HEK293 (cell line): Measurements from ENCODE around the gene AJUBA.
A peak's percentile ranks its signal among the peaks of the same experiment; 100 is the strongest.

Experiments used
- HOXC10 ChIP-seq: sonication (generic); formaldehyde crosslinking; IDR thresholded peaks from 2 replicates; pipeline ENCODE4 v1.8.1; 2023; ENCODE audit warnings: mild to moderate bottlenecking, missing genetic modification reagents
- HOXD13 ChIP-seq: sonication (generic); formaldehyde crosslinking; IDR thresholded peaks from 2 replicates; pipeline ENCODE4 v1.8.0; 2022; ENCODE audit warnings: missing genetic modification reagents, borderline replicate concordance
- OSR2 ChIP-seq: fragments of 450-650 bp; formaldehyde crosslinking; IDR thresholded peaks from 2 replicates; pipeline ENCODE4 v1.5.1; 2016; ENCODE audit warnings: missing biosample characterization, missing genetic modification characterization
- PRDM10 ChIP-seq: fragments of 450-650 bp; formaldehyde crosslinking; IDR thresholded peaks from 2 replicates; pipeline ENCODE4 v1.5.1; 2016; ENCODE audit warnings: missing biosample characterization, missing genetic modification characterization
- SP3 ChIP-seq: fragments of 450-650 bp; formaldehyde crosslinking; IDR thresholded peaks from 2 replicates; pipeline ENCODE4 v1.5.1; 2016; ENCODE audit warnings: missing biosample characterization, missing genetic modification characterization
- YY1 ChIP-seq: fragments of 450-650 bp; formaldehyde crosslinking; IDR thresholded peaks from 2 replicates; pipeline ENCODE4 v1.5.1; 2018; ENCODE audit warnings: missing biosample characterization, missing genetic modification characterization
- ZBTB1 ChIP-seq: fragments of 450-650 bp; formaldehyde crosslinking; IDR thresholded peaks from 2 replicates; pipeline ENCODE4 v1.5.1; 2016; ENCODE audit warnings: missing biosample characterization, missing genetic modification characterization
- ZBTB17 ChIP-seq: fragments of 450-650 bp; formaldehyde crosslinking; IDR thresholded peaks from 2 replicates; pipeline ENCODE4 v1.5.1; 2016; ENCODE audit warnings: missing biosample characterization, missing genetic modification characterization
- ZBTB26 ChIP-seq: fragments of 450-650 bp; formaldehyde crosslinking; optimal IDR thresholded peaks from 2 replicates; pipeline ENCODE3; 2016; ENCODE audit warnings: missing biosample characterization, mild to moderate bottlenecking, missing genetic modification characterization
- ZNF112 ChIP-seq: fragments of 450-650 bp; formaldehyde crosslinking; IDR thresholded peaks from 2 replicates; pipeline ENCODE4 v1.5.0; 2017; ENCODE audit warnings: missing biosample characterization, missing genetic modification characterization
- ZNF140 ChIP-seq: fragments of 450-650 bp; formaldehyde crosslinking; IDR thresholded peaks from 2 replicates; pipeline ENCODE4 v1.5.1; 2016; ENCODE audit warnings: missing biosample characterization, missing genetic modification characterization
- ZNF280D ChIP-seq: fragments of 450-650 bp; formaldehyde crosslinking; IDR thresholded peaks from 2 replicates; pipeline ENCODE4 v1.5.1; 2016; ENCODE audit warnings: missing biosample characterization, missing genetic modification characterization
- ZNF292 ChIP-seq: fragments of 450-650 bp; formaldehyde crosslinking; IDR thresholded peaks from 2 replicates; pipeline ENCODE4 v1.5.1; 2016; ENCODE audit warnings: low read depth, missing biosample characterization, missing genetic modification characterization, borderline replicate concordance
- ZNF311 ChIP-seq: fragments of 450-650 bp; formaldehyde crosslinking; IDR thresholded peaks from 2 replicates; pipeline ENCODE4 v1.5.1; 2017; ENCODE audit warnings: missing biosample characterization, missing genetic modification characterization, borderline replicate concordance
- ZNF37A ChIP-seq: fragments of 450-650 bp; IDR thresholded peaks from 2 replicates; pipeline ENCODE4 v1.5.1; 2018; ENCODE audit warnings: missing biosample characterization, missing genetic modification characterization
- ZNF391 ChIP-seq: fragments of 450-650 bp; formaldehyde crosslinking; IDR thresholded peaks from 2 replicates; pipeline ENCODE4 v1.5.1; 2016; ENCODE audit warnings: low read depth, missing biosample characterization, missing genetic modification characterization, borderline replicate concordance
- ZNF501 ChIP-seq: fragments of 450-650 bp; formaldehyde crosslinking; IDR thresholded peaks from 2 replicates; pipeline ENCODE4 v1.5.1; 2016; ENCODE audit warnings: missing biosample characterization, missing genetic modification characterization
- ZNF548 ChIP-seq: fragments of 450-650 bp; formaldehyde crosslinking; IDR thresholded peaks from 2 replicates; pipeline ENCODE4 v1.5.1; 2016; ENCODE audit warnings: missing biosample characterization, missing genetic modification characterization
- ZNF580 ChIP-seq: fragments of 450-650 bp; formaldehyde crosslinking; IDR thresholded peaks from 2 replicates; pipeline ENCODE4 v1.5.1; 2016; ENCODE audit warnings: missing biosample characterization, missing genetic modification characterization
- ZNF76 ChIP-seq: fragments of 450-650 bp; formaldehyde crosslinking; IDR thresholded peaks from 2 replicates; pipeline ENCODE4; 2016; ENCODE audit warnings: low read depth, missing biosample characterization, missing genetic modification characterization, borderline replicate concordance
- ZNF776 ChIP-seq: fragments of 450-650 bp; formaldehyde crosslinking; IDR thresholded peaks from 2 replicates; pipeline ENCODE4 v1.5.0; 2017; ENCODE audit warnings: missing biosample characterization, missing genetic modification characterization, borderline replicate concordance
- ZNF830 ChIP-seq: fragments of 450-650 bp; IDR thresholded peaks from 2 replicates; pipeline ENCODE4 v1.5.0; 2018; ENCODE audit warnings: missing biosample characterization, missing genetic modification characterization, low read depth, mild to moderate bottlenecking, moderate library complexity
- ZSCAN30 ChIP-seq: fragments of 450-650 bp; IDR thresholded peaks from 2 replicates; pipeline ENCODE4 v1.5.1; 2018; ENCODE audit warnings: missing biosample characterization, mild to moderate bottlenecking, missing genetic modification characterization, moderate library complexity
- ZSCAN4 ChIP-seq: fragments of 450-650 bp; formaldehyde crosslinking; IDR thresholded peaks from 2 replicates; pipeline ENCODE4 v1.5.1; 2017; ENCODE audit warnings: missing biosample characterization, missing genetic modification characterization
- TF ChIP-seq, protein P1 (sequence below): fragments of 450-650 bp; formaldehyde crosslinking; IDR thresholded peaks from 2 replicates; pipeline ENCODE4 v1.5.1; 2016; ENCODE audit warnings: missing biosample characterization, missing genetic modification characterization
- TF ChIP-seq, protein P2 (sequence below): fragments of 450-650 bp; formaldehyde crosslinking; IDR thresholded peaks from 2 replicates; pipeline ENCODE4 v1.5.1; 2016; ENCODE audit warnings: missing biosample characterization, missing genetic modification characterization

Gene AJUBA

GRCh38 chr14:23006544-23007419 is 24.4 kb upstream of the AJUBA start (continued):
- TF ChIP-seq SP3 (tag by site-specific recombination): peak; percentile 89
- TF ChIP-seq ZNF311 (tag by site-specific recombination): no peak
- TF ChIP-seq ZBTB1 (tag by site-specific recombination): 0 out of 2 replicates have a peak, but pooled peaks have one; percentile 11
- TF ChIP-seq ZNF580 (tag by site-specific recombination): peak; percentile 85
- TF ChIP-seq ZNF76 (tag by site-specific recombination): peak; percentile 75
- peak; percentile 99 for TF ChIP-seq ZBTB26 (tag by site-specific recombination)
- TF ChIP-seq ZSCAN4: 0 out of 2 replicates have a peak, but pooled peaks have one; percentile 15
- TF ChIP-seq, protein P1, sequence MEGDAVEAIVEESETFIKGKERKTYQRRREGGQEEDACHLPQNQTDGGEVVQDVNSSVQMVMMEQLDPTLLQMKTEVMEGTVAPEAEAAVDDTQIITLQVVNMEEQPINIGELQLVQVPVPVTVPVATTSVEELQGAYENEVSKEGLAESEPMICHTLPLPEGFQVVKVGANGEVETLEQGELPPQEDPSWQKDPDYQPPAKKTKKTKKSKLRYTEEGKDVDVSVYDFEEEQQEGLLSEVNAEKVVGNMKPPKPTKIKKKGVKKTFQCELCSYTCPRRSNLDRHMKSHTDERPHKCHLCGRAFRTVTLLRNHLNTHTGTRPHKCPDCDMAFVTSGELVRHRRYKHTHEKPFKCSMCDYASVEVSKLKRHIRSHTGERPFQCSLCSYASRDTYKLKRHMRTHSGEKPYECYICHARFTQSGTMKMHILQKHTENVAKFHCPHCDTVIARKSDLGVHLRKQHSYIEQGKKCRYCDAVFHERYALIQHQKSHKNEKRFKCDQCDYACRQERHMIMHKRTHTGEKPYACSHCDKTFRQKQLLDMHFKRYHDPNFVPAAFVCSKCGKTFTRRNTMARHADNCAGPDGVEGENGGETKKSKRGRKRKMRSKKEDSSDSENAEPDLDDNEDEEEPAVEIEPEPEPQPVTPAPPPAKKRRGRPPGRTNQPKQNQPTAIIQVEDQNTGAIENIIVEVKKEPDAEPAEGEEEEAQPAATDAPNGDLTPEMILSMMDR (tag by site-specific recombination): peak; percentile 85
- peak; percentile 62 for TF ChIP-seq ZSCAN30 (tag by site-specific recombination)
- TF ChIP-seq ZNF391 (tag by site-specific recombination): 0 out of 2 replicates have a peak, but pooled peaks have one; percentile 62
- no peak for TF ChIP-seq ZNF112 (tag by site-specific recombination)
- TF ChIP-seq, protein P2, sequence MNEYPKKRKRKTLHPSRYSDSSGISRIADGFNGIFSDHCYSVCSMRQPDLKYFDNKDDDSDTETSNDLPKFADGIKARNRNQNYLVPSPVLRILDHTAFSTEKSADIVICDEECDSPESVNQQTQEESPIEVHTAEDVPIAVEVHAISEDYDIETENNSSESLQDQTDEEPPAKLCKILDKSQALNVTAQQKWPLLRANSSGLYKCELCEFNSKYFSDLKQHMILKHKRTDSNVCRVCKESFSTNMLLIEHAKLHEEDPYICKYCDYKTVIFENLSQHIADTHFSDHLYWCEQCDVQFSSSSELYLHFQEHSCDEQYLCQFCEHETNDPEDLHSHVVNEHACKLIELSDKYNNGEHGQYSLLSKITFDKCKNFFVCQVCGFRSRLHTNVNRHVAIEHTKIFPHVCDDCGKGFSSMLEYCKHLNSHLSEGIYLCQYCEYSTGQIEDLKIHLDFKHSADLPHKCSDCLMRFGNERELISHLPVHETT (tag by site-specific recombination): peak; percentile 93
- no peak for TF ChIP-seq ZNF501
- TF ChIP-seq HOXC10 (CRISPR knock-in tag): no peak
- no peak for TF ChIP-seq ZNF776 (tag by site-specific recombination)
- TF ChIP-seq ZNF830 (tag by site-specific recombination): no peak
- TF ChIP-seq OSR2 (tag by site-specific recombination): peak; percentile 85
- TF ChIP-seq ZNF292: no peak
- TF ChIP-seq ZNF140 (tag by site-specific recombination): no peak
- TF ChIP-seq ZNF280D (tag by site-specific recombination): no peak
- TF ChIP-seq YY1 (tag by site-specific recombination): peak; percentile 52; the same call in 1 of the 2 replicates
- peak; percentile 83; the same call in 1 of the 2 replicates for TF ChIP-seq PRDM10
- TF ChIP-seq HOXD13 (CRISPR knock-in tag): no peak
- peak; percentile 97 for TF ChIP-seq ZBTB17 (tag by site-specific recombination)
- TF ChIP-seq ZNF37A (tag by site-specific recombination): no peak
- no peak for TF ChIP-seq ZNF548
